GDM1 (cell line): ENCODE results near the gene DYNAP.
A peak's percentile ranks its signal among the peaks of the same experiment; 100 is the strongest.

Experiments used
- DNase-seq: peaks from one replicate; lab custom pipeline; 2025; lab: John Stamatoyannopoulos, UW

DYNAP gene

GRCh38 chr18:54590945-54591344, at the start of gene DYNAP:
Gene DYNAP, plus strand, starts transcription at chr18:54591245. Its CDS starts 38 bp downstream, at chr18:54591283.
- no peak for DNase-seq

GRCh38 chr18:54551590-54551989, 39.5 kb upstream of the DYNAP start:
- DNase-seq, result no peak

DNA sequence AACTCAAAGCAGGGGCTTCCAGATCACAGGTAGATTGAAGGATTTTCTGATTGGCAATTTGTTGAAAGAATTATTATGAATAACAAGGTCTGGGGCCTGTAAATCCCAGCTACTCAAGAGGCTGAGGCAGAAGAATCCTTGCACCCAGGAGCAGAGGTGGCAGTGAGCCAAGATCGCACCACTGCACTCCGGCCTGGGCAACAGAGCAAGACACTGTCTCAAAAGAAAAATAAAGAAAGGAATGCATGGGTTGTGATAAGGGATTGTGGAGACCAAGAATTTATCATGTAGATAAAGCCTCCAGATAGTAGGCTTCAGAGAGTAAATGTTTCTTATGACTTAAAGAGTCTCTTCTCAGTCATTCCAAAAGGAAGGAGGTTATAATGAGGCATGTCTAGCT, 35.8 kb upstream of the DYNAP start:
- DNase-seq, result no peak

DNA sequence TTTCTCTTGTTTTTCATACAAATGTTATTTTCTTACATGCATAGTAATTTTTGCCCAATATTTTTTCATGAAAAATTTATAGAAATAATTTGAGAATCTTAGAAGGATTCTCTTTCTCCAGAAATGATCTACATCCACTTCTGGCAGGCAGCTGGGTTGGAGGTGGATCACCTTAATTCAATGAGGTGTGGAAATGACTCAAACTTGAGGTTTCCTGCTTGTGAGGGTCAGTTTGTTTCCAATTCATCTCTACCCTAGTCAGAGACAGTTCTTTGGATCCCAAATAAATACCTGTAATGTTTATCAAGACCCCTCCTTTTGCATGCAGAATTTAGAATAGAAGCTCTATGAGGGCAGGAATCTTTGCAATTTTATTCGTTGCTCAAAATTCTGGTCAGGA, 35.0 kb upstream of the DYNAP start:
- no peak for DNase-seq

DNA sequence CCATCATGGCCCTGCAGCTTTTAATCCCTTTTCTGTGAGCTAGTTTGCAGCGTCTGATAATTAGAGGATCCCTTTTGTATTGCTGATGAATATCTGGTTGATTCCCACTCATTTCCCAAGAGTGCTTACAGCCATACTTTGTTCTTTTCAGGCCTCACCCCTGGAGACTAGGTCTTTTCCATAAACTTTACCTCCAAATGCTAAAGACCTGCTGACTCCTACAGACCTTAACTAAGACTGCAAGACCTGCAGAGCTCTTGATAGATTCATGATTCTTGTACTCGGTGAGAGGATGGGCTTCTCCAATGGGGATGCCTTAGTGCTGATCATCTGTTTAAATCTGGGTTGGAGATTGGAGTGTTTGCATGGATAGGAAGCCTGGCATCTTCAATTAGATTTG, 33.1 kb upstream of the DYNAP start:
- no peak for DNase-seq

- DNase-seq, result no peak
Observed at GRCh38 chr18:54558609-54559585, 32.1 kb upstream of the DYNAP start.

- DNase-seq, result no peak
Observed at GRCh38 chr18:54561706-54562267, 29.3 kb upstream of the DYNAP start.

GRCh38 chr18:54580202-54580729, 10.8 kb upstream of the DYNAP start:
- no peak for DNase-seq

DNA sequence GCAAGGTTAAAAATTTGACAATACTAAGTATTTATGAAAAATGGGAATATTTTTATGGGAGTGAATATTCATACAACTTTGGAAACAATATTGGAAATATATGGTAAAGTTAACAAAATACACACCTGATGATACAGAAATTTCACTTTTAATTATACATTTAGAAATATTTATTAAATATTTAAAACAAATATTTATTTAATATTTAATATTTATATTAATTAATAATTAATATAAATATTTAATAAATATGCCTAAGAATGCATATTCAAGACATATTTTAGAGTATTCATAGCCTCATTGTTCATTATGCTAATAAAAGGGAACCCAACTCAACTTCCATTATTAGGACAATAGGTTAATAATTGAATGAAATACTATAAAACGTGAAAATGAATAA, 7.0 kb upstream of the DYNAP start:
- DNase-seq, result no peak

- no peak for DNase-seq
Observed at GRCh38 chr18:54585743-54586142, 5.3 kb upstream of the DYNAP start.

DNA sequence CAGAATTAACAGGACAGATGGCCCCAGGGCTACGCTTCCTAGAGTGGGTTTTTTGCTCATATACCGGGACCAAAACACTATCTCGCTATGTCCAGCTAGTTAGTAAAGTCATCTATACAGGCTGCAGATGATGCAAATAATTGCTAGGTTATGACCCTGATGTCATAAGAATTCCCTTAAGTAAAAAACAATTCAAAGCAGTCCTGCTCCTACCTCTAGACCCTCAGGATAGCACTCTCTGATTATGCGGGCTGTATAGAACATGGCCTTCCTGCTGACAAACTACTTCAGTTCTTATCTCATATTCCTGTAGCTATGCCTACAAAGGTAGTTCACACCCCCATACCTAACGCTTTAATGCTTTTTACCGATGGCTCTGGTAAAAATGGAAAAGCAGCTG, 13.2 kb downstream of the DYNAP start:
- no peak for DNase-seq

GRCh38 chr18:54606835-54607212, 15.8 kb downstream of the DYNAP start:
- no peak for DNase-seq

GRCh38 chr18:54607213-54608027, 16.4 kb downstream of the DYNAP start:
- DNase-seq, result no peak

- DNase-seq, result no peak
Observed at GRCh38 chr18:54608028-54608642, 17.1 kb downstream of the DYNAP start.

- DNase-seq, result no peak
Observed at GRCh38 chr18:54611816-54612215, 20.8 kb downstream of the DYNAP start.

GRCh38 chr18:54612237-54612636, 21.2 kb downstream of the DYNAP start:
- no peak for DNase-seq

GRCh38 chr18:54613174-54613573, 22.1 kb downstream of the DYNAP start:
- no peak for DNase-seq

- peak; percentile 3 for DNase-seq
Observed at GRCh38 chr18:54616220-54616848, 25.3 kb downstream of the DYNAP start.

- no peak for DNase-seq
Observed at GRCh38 chr18:54622084-54622483, 31.0 kb downstream of the DYNAP start.

DNA sequence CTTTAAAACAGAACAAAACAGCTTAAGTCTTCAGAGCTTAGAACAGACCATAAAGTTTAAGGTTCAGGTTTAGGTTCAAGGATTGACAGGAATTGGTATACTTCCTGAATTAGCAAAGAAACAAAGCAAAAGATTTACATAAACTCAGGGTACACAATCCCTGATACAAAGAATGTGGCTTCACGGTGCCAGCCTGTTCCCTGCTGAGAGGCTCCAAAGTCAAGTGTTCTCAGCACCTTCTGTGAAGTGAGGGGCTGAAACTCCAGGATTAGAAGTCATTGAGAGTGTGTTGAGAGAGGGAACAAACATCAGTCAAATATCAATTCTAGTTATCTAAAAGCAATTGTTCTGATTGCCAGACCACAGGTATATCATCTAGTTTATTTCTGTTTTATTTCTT, 35.7 kb downstream of the DYNAP start:
- no peak for DNase-seq

DNA sequence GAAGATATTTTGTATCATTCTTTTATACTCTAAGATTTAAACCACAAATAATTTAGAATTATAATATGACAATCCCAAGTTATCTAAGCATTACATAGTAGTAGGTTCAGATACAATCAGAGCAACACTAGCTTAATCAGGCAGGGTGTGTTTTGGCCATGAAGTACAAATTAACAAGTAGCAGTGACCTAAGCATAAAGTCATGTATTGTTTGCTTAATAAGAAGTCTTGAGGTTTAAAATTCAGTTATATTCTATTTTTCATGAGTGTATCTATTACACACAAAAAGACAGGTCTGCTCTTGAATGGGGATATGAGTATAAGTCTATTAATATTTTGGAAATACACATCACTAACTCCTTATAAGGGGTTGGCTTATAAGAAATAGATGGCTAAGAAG, 39.9 kb downstream of the DYNAP start:
- no peak for DNase-seq
